Measurements from ENCODE around the gene GRM3.

Gene GRM3

DNA sequence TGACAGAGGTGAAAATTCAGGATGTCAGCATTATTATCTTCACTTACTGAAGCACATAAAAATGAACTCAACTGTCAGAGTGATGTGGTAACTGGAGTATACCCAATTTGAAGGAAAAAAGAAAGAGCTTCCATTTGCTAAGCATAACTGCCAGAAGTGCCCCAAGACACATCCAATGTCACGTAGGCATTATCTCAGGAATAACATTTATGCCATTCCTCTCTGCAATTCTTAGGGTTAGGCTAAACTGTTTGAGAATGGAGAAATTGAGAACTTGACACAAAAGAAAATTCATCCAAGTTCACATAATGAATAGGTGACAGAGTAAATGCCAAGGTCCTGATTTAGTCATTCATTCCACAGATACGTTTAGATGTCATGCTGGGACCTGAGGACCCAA is 148.6 kb downstream of the GRM3 start:
- TF ChIP-seq POLR2AphosphoS5 (IDR thresholded peaks at IDR 0.05; ENCODE audit: low read depth, low read length) = no peak
- TF ChIP-seq TAF1 (IDR thresholded peaks at IDR 0.05; ENCODE audit: borderline replicate concordance, low read depth, low read length) = no peak
- TF ChIP-seq POLR2A (IDR thresholded peaks at IDR 0.05; ENCODE audit: low read depth, low read length) = no peak
- FAIRE-seq = no peak
- no peak for DNase-seq (ENCODE audit: insufficient read length)

DNA sequence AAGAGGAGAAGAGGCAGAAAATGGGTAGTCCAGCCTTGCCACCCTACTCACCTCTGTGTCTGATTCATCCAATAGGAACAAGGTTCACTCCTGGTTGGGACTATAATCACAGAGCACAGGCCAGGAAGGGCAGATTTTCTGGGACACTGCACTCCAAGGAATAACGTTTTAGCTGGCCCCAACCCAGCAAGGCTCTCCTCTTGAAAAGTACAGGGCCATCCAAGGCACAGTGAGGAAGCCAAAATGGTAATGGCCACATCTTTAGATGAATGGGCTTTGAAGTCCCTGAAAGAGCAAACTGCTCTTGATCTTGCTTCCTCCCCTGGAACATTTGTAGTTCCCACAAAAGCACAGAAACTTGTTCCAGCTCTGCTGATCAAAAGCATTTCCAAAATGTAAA is 149.4 kb downstream of the GRM3 start:
- DNase-seq (ENCODE audit: insufficient read length) = no peak
- TF ChIP-seq POLR2A (IDR thresholded peaks at IDR 0.05; ENCODE audit: low read depth, low read length) (no peak), TAF1 (IDR thresholded peaks at IDR 0.05; ENCODE audit: borderline replicate concordance, low read depth, low read length) (no peak), POLR2AphosphoS5 (IDR thresholded peaks at IDR 0.05; ENCODE audit: low read depth, low read length) (no peak)
- no peak for FAIRE-seq

DNA sequence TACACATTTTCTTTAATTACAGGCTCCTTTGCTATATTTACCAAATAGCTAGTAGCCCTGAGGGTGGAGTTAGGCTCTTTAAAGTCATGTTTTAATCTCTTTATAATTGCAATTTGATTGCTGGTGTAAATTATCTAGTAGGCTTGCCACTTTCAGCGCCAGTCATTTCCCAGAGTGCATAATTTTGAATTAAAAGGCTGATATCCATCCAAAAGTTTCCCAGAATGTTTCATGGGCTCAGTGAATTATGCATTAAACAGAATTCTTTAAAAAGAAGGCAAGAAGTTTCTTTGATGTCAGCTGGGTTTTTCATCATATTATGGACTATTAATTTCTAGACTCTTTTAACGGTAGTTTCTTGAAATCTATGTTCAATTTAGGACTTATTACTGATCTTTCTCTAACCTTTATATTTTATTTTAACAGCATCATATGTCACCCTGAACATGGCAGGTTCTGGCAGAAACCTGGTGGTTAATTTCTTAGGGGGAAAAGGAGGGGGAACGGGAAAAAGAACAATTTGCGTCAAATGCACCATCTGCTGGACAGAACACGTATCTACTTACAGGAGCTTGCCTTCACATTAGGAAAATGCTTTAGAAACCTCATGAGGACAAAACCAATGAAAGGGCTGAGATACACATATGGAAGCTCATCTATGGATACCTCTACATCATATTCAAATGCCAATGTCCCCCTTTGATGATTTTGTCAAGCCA is 171.1 kb downstream of the GRM3 start:
- peak; percentile 3 for DNase-seq (ENCODE audit: insufficient read length)

DNA sequence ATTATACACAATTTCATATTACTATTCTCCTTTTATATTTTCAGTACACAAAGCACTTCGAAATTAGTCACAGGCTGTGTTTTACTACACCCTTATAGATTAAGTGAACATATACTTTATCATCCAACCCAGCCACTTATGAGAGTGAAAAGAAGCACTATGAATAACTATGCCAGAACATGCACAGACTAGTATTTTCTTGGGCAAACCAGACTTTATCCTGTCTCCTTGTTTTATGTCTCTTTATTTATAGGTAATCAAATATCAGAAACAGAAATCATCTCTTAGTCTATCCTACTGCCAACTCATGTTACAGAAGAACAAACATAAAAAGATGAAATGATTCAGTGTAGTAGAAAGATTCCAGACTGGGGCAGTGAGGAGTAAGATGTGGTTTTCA is 171.8 kb downstream of the GRM3 start:
- DNase-seq (ENCODE audit: insufficient read length) (no peak), FAIRE-seq (no peak)
- no peak for TF ChIP-seq POLR2AphosphoS5 (IDR thresholded peaks at IDR 0.05; ENCODE audit: low read depth, low read length)
- no peak for TF ChIP-seq TAF1 (IDR thresholded peaks at IDR 0.05; ENCODE audit: borderline replicate concordance, low read depth, low read length)
- no peak for TF ChIP-seq POLR2A (IDR thresholded peaks at IDR 0.05; ENCODE audit: low read depth, low read length)

More for the DNA sequence above, 171.1 kb downstream of the GRM3 start:
- no peak for TF ChIP-seq POLR2A (IDR thresholded peaks at IDR 0.05; ENCODE audit: low read depth, low read length)
- TF ChIP-seq POLR2AphosphoS5 (IDR thresholded peaks at IDR 0.05; ENCODE audit: low read depth, low read length) = no peak
- FAIRE-seq = peak; percentile 68

DNA sequence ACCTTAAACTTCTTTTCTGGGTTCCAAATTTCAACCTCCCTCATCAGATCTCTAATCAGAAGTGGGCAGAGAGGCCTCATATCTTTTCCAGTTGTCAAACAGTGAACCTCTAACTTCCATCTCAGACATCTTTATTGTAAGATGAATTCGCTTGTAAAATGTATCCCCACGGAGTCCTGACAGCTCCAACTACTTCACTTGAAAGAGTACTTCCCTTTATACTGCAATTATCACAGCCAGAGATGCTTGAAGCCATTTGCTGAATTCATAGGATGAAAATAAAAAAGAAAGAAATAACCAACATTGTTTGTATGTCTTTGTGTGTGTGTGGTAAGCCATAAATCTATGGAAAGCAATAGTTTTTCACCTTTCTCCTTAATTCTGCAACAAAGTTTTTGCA is 175.2 kb downstream of the GRM3 start:
- no peak for TF ChIP-seq POLR2AphosphoS5 (IDR thresholded peaks at IDR 0.05; ENCODE audit: low read depth, low read length)
- TF ChIP-seq TAF1 (IDR thresholded peaks at IDR 0.05; ENCODE audit: borderline replicate concordance, low read depth, low read length) = no peak
- no peak for TF ChIP-seq POLR2A (IDR thresholded peaks at IDR 0.05; ENCODE audit: low read depth, low read length)
- DNase-seq (ENCODE audit: insufficient read length) = no peak
- FAIRE-seq = no peak

DNA sequence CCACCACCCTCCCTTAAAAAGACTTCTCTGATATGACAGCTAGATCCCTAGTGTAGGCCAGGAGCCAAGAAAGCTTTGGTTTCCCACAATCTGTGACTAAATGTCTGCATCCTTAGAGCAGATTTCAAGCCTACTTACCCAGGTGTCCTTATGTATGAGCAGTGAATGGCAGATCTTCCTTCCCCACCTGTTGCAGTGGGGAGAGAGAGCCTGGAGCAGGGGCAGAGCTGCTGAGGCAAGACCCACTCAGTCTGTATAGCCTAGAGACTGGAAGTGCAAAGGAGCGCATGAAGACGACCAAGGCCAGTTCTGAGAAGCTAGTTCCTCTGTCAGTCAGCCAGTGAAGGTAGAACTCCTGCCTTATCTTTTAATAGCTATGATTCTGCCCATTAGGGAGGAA is 180.1 kb downstream of the GRM3 start:
- FAIRE-seq (no peak), DNase-seq (ENCODE audit: insufficient read length) (no peak)
- TF ChIP-seq POLR2AphosphoS5 (IDR thresholded peaks at IDR 0.05; ENCODE audit: low read depth, low read length) (no peak), POLR2A (IDR thresholded peaks at IDR 0.05; ENCODE audit: low read depth, low read length) (no peak)

DNA sequence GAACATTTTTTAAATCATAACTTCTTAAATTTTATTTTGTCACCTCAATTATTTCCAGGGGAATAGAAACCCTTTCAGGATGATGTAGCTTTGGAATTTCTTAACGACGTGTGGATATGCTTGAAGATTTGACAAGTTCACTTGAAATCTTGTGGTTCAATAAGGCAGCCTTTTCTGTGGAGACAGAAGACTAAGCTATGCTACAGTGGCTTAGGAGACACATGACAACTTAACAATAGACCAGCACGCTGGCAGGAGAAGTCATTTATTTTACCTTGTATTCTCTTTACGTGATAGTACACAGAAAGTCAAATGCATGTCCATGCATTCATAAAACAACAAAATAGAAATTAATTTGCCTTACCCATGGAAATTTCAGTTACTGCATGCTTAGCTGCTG is 181.6 kb downstream of the GRM3 start:
- TF ChIP-seq POLR2AphosphoS5 (IDR thresholded peaks at IDR 0.05; ENCODE audit: low read depth, low read length) (no peak), TAF1 (IDR thresholded peaks at IDR 0.05; ENCODE audit: borderline replicate concordance, low read depth, low read length) (no peak), POLR2A (IDR thresholded peaks at IDR 0.05; ENCODE audit: low read depth, low read length) (no peak)
- FAIRE-seq = no peak
- no peak for DNase-seq (ENCODE audit: insufficient read length)

DNA sequence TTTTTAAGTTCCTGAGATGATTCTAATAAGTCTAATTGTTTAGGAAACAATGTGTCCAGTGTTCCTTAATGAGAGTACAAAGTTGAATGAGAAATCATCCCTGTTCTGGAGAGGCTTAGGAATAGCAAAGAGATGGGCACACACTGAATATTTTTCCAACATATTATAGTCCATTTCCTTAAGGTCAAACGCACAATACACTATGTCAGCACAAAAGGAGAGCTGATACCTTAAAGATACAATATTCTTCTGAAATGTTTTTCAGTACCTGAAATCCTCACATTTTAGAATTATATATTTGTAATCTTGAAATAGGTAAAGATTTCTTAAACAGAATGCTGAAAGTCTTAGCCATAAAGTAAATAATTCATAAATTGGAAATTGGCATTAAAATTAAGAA is 183.2 kb downstream of the GRM3 start:
- DNase-seq (ENCODE audit: insufficient read length) (no peak), FAIRE-seq (no peak)
- TF ChIP-seq TAF1 (IDR thresholded peaks at IDR 0.05; ENCODE audit: borderline replicate concordance, low read depth, low read length) (no peak), POLR2AphosphoS5 (IDR thresholded peaks at IDR 0.05; ENCODE audit: low read depth, low read length) (no peak), POLR2A (IDR thresholded peaks at IDR 0.05; ENCODE audit: low read depth, low read length) (no peak)

DNA sequence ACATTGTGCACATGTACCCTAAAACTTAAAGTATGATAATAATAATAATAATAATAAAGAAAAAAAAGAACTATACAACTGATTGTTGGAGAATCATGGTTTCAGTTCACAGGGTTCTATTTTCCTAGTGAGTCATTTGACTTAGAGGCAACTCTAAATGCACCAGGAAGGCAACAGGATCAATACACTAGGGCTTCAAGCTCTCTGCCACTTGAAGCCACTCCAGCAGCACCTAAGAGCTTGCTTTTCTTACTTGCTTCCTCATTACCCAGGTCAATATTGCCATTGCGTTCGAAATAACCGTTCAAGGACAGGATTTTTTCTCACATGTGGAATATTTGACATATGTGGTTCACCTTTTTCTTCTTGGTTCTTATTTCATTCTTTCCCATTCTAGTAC is 189.7 kb downstream of the GRM3 start:
- DNase-seq (ENCODE audit: insufficient read length) = no peak
- no peak for FAIRE-seq
- no peak for TF ChIP-seq POLR2AphosphoS5 (IDR thresholded peaks at IDR 0.05; ENCODE audit: low read depth, low read length)
- TF ChIP-seq TAF1 (IDR thresholded peaks at IDR 0.05; ENCODE audit: borderline replicate concordance, low read depth, low read length) = no peak
- no peak for TF ChIP-seq POLR2A (IDR thresholded peaks at IDR 0.05; ENCODE audit: low read depth, low read length)

DNA sequence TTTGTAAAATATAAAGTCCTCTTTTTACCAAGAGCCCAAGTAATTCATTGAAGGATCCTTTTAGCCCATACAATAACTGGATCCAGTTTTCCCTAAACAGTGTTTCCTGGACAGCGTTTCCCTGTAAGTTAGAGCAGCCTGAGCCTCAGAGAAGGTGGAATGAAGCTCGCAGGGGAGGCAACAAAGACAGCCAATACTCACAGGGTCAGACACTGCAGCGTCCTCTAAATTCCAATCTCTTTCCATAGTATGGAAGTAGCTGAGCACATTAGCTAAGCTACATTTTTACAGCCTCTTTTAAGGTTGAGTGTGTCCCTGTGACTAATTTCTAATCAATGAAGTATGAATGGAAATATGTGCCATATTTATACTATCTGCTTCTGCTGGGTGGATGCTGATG is 193.5 kb downstream of the GRM3 start:
- FAIRE-seq (no peak), DNase-seq (ENCODE audit: insufficient read length) (no peak)
- TF ChIP-seq POLR2AphosphoS5 (IDR thresholded peaks at IDR 0.05; ENCODE audit: low read depth, low read length) = no peak
- TF ChIP-seq POLR2A (IDR thresholded peaks at IDR 0.05; ENCODE audit: low read depth, low read length) = no peak
- TF ChIP-seq TAF1 (IDR thresholded peaks at IDR 0.05; ENCODE audit: borderline replicate concordance, low read depth, low read length) = no peak

DNA sequence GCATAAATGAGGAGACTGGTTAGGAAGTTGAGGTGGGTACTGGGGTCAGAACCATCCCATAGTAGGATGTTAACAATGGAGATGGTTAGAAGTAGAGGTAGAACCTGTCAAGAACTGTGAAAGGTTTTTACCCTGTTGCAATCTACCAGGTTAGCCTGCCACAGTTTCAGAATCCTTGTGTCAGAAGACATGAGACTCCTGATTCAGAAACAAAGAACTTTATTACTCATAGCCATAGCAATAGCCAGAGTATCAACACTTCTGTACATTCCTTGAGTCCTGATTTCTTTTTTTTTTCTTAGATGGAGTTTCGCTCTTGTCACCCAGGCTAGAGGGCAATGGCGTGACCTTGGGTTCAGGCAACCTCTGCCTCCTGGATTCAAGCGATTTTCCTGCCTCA is 200.9 kb downstream of the GRM3 start:
- no peak for TF ChIP-seq POLR2AphosphoS5 (IDR thresholded peaks at IDR 0.05; ENCODE audit: low read depth, low read length)
- TF ChIP-seq POLR2A (IDR thresholded peaks at IDR 0.05; ENCODE audit: low read depth, low read length) = no peak
- TF ChIP-seq TAF1 (IDR thresholded peaks at IDR 0.05; ENCODE audit: borderline replicate concordance, low read depth, low read length) = no peak
- no peak for DNase-seq (ENCODE audit: insufficient read length)
- FAIRE-seq = no peak

DNA sequence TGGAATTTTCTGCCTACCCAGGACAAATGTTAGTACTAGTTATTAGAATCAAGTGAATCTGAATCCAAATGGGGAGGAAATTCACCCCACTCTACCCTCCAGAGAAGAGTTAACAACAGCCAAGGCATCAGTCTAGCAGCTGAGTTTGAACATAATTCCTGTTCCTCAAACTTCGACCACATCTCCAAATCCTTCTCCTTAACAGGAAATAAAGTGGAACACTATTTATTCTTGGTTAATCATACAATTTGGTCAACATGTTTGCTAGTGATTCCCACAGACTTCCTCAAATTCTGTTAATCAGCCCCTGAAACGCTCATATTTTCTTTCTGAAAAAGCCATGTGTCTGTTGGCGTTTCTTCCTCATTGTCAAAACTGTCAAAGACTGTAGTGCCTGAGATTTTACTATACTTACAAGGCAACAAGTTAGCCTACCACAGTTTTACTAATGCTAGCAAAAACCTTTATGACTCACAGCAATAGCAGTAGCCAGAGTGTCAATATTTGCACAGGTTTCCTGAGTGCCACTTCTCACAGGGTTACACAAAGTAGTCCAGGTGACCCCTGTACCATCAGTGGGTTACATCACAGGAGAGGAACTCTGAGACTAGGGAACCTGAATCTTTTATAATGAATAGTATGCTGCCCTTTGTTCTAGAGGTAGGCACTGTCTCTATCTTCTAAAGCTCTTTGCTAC is 202.9 kb downstream of the GRM3 start:
- no peak for FAIRE-seq

More for the DNA sequence above, 202.9 kb downstream of the GRM3 start:
- no peak for TF ChIP-seq TAF1 (IDR thresholded peaks at IDR 0.05; ENCODE audit: borderline replicate concordance, low read depth, low read length)
- no peak for TF ChIP-seq POLR2A (IDR thresholded peaks at IDR 0.05; ENCODE audit: low read depth, low read length)
- TF ChIP-seq POLR2AphosphoS5 (IDR thresholded peaks at IDR 0.05; ENCODE audit: low read depth, low read length) = no peak
- DNase-seq (ENCODE audit: insufficient read length) = no peak

Measured in GM12892 (cell line).